ENCODE results near the gene GALNT8. TPM values are rescaled to one million over a fixed set of nuclear protein-coding genes. Genes with fewer than 3 reads are reported as not detected.

Gene GALNT8, protein sequence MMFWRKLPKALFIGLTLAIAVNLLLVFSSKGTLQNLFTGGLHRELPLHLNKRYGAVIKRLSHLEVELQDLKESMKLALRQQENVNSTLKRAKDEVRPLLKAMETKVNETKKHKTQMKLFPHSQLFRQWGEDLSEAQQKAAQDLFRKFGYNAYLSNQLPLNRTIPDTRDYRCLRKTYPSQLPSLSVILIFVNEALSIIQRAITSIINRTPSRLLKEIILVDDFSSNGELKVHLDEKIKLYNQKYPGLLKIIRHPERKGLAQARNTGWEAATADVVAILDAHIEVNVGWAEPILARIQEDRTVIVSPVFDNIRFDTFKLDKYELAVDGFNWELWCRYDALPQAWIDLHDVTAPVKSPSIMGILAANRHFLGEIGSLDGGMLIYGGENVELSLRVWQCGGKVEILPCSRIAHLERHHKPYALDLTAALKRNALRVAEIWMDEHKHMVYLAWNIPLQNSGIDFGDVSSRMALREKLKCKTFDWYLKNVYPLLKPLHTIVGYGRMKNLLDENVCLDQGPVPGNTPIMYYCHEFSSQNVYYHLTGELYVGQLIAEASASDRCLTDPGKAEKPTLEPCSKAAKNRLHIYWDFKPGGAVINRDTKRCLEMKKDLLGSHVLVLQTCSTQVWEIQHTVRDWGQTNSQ
- not detected in 2 replicates for total RNA-seq

DNA sequence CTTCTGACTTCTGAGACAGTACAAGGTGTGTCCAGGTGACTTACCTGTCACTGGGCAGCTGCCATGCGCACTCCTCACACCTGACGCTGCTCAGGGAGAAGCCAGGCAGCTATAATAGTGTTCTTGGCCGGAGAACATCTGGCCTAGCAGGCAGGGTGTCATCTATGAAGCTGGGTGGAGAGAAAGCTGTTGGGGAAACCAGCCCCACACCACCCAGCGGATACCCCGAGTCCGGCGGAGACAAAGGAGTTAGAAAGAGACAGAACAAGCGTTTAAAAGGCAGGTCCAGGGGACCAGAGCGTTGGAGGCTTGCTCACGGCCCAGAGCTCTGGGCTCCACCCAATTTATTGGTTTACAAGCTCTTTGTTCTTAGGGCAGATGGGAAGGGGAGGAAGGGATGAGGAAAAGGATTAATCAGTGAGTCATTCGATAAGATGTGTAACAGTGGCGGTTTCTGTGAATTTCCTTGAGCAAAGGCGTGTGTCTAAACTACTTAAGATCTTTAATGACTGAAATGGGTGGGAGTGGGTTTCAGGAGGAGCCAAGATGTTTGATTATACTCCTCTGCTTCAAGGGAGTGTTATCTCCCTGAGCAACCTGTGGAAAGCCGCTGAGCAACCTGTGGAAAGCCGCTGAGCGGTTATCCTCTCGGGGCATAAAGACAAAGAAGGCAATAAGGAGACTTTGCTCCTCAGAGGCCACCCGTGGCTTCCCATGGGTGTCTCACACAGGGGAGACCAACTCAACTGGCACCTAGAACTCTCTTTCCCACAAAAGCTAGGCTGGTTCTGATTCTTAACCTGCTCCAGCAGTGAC, at the start of gene GALNT8:
TSS of gene GALNT8 (plus strand) at position 580 of the 816 bp plus-strand sequence. CDS start 278 bp downstream, outside the sequence.

Other genes with a start within 250 kb of the GALNT8 start
- 1.7 and 2.3 TPM in 2 replicates for gene RAD51AP1, start 181.5 kb upstream of the GALNT8 start, total RNA-seq
- 19.7 and 35.8 TPM in 2 replicates for gene DYRK4, start 158.2 kb upstream of the GALNT8 start, total RNA-seq
- 0.68 and 2.1 TPM in 2 replicates for gene AKAP3, start 71.3 kb upstream of the GALNT8 start, total RNA-seq
- 16.9 and 33.4 TPM in 2 replicates for gene NDUFA9, start 71.3 kb upstream of the GALNT8 start, total RNA-seq
- gene KCNA1, start 189.5 kb downstream of the GALNT8 start, total RNA-seq, result under 0.01 and 0.29 TPM in 2 replicates